ACHN (cell line): ENCODE measurements around the gene KIF9.
A peak's percentile ranks its signal among the peaks of the same experiment; 100 is the strongest.
"Not testable (repeated sequence)": the region's sequence is repeated elsewhere in the genome, so short reads cannot be mapped to it uniquely, and the experiment has no call there.

Source experiments
- DNase-seq: peaks from one replicate; pipeline ENCODE4 v3.0.0-alpha.2; 2015
- in situ Hi-C: cut with HindIII; loops from 2 replicates; pipeline ENCODE4 v1.10.0; 2017; ENCODE audit warnings: low sequenced_read_pairs, low pct_ligation_motif_present, low pct_unique_long_range_greater_than_20kb

The KIF9 gene

DNA sequence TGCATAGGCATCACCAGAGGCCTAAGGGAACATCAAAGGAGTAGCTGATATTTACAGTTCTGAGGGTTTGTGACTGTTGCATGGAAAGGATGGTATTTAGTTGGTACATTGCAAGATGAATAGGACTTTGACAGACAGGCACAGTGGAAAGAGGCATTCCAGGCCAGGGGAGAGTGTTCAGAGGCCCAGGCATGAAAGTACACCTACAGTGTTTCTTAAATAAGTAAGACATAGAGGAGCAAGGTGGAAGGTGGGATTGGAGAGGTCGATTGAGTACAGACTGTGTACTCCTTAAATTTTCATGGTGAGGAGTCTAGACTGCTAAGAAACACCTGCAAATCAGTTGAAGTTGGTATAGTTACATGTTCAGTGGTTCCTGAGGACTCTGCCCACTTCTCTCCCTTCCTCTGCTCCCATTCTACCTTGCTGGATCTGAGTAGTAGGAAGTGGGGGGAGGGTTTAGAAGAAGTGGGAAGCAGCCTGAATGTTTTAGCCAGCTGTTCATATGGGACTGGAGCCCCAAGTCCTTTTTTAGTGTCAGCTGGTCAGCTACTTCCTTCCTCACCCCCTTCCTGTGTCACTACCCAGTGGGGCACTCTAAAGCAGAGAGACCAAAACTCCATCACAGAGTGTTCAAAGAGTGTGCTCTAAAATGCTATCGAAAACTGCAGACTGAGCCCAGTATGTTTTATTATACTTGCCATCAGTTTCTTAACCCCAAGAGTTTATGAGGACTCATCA is 14.1 kb upstream of the KIF9 start:
- DNase-seq = no peak
- in situ Hi-C loops = no loop called here

DNA sequence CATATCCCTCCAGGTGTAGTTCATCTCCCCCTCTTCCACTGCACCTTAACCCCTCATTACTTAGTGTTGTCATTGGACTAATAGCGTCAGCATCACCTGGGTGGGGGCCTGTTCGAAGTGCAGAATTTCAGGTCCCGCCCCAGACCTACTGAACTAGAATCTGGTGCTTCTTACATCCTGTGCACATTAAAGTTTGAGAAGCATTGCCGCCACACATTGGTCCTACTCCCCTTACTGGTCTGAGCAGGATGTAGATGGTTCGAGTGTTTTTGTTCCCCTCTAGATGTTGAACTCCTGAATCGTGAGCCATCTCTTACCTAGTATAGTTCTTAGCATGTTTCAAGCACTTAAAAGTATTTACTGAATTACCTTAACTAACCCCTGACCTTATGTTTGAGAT is 13.4 kb upstream of the KIF9 start:
- in situ Hi-C loops = no loop called here
- DNase-seq = no peak

DNA sequence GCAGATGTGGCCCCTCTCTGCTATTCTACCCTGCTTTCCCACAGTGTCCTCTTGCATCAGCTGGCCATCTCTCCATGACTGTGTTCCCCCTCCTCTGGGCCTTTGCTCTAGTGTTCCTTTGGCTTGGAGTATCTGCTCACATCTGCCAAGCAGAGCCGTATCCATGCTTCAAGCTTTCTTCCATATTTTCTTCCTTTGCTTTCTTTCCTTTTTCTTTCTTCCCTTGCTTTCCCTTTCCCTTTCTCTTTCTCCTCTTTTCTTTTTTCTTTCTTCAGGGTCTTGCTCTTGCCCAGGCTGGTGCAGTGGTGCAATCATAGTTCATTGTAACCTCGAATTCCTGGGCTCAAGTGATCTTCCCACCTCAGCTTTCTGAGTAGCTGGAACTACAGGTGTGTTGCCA is 12.7 kb upstream of the KIF9 start:
- no peak for DNase-seq

DNA sequence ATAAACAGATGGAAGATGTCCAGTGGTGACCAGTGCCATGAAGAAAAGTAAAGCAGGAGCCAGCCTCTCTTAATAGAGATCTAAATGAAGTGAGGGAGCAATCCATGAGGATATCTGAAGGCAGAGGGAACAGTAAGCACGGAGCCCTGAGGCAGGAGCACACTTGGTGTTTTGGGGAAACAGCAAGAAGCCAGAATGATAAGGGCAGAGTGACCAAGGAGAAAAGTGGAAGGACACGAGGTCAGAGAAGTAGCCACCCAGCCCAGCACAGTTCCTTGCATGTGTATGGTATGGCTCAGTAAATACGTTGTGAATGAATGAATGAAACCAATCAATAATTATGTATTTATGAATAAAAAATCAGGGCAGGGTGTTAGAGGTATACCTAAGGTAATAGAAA is 11.8 kb upstream of the KIF9 start:
- DNase-seq = no peak
- in situ Hi-C loops = no loop called here

More for the DNA sequence above, 12.7 kb upstream of the KIF9 start:
- in situ Hi-C loops = no loop called here

DNA sequence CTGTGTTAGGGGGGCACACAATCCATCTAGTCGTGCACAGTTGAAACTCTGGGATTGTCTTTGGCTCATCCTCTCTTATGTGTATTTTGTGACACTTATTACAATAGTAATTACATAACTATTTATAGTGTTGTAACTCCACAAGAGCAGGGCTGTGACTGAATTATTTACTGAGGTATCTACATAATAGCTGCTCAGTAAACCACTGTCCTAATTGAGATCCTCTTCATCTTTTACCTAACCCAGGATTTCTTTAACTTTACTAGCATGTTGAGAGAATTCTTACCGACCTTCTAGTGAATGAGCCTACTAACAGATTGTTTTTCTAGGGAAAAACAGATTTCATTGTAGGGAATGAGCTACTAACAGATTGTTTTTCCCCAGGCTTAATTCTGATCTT is 11.2 kb upstream of the KIF9 start:
- no peak for DNase-seq
- in situ Hi-C loops = no loop called here

DNA sequence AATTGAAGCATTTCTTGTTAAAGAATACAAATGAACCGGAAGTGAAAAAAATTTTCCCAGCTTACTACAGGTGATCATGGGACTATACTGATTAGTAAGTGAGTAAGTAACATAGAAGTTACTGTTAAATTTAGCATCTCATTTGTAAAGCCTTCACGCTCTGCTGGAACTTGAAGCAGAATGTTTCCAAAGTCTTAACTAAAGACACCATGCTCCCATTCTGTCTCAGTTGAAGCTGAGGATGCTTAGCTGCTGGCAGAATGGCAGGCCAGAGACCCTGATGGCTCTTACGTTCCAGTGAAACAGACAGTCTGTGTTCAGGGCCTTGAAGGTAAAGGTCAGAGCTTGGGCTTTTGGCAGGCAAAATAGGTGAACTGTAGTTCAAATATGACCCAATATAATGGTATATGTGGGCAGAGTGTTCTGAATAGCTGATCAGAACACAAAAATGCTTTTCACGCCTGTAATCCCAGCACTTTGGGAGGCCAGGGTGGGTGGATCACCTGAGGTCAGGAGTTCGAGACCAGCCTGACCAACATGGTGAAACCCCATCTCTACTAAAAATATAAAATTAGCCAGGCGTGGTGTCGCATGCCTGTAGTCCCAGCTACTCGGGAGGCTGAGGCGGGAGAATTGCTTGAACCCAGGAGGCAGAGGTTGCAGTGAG is 9.3 kb upstream of the KIF9 start:
- DNase-seq, in situ Hi-C loops: not testable (repeated sequence)

DNA sequence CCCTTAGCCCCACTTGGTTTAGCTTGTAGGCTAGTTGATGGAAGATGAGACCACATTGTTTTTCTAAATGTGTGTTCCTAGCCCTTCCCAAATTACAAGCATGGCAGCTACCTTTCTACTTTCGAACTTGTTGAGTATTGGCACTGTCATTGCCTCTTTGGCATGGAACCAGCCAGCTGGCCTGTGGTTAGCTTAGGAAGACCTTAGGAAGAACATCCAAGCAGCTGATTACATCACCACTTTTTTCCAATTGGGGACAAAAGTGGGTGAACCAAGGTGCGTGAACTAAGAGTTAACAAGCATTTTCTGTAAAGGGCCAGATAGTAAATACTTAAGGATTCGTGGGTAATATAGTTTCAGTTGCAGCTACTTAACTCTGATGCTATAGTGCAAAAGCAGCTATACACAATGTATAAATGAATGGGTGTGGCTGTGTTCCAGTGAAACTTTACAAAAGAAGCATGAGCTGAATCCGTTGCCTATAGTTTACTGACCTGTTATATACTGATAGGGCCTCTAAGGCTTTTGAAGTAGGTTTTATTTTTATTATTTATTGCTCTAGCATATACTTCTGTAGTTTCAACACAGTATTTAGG is 8.7 kb upstream of the KIF9 start:
- DNase-seq = no peak
- in situ Hi-C loops = no loop called here

DNA sequence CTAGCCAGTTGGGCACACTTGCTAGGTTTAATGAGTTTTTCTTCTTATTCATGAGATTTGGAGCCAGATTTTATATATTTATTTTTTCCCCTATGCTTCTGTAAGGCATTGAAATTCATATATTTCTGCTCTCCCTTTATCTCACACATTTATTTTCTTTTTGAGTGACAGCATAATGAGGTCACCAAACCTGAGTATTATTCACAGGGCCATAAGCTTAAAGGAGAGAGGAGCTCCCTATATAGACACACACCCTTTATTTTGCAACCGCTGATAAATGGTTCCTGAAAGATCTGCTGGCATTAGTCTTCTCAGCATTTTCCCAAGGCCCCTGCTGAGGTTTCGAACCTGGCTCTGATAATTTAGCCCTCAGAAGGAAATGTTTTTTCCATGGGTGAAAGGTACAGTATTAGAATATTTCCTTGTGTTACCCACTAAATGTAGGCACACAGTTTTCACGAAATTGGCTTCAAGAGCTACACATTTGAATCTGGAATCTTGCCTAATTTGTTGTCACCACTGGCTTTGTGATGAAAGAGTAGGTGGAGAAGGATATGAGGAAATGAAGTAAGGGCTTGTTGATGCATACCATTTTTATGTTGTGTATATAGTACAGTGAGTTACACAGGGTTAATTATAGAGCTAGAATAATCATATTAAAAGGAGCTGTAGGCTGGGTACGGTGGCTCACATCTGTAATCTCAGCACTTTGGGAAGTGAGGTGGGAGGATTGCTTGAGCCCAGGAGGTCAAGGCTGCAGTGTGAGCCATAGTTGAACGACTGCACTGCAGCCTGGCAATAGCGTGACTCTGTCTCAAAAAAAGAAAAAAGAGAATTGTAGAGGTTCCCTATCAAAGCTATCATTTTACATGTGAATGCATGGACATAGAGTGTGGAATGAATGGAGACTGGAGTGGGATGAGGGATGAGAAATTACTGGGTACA is 6.6 kb upstream of the KIF9 start:
- in situ Hi-C loops = no loop called here
- DNase-seq = no peak

DNA sequence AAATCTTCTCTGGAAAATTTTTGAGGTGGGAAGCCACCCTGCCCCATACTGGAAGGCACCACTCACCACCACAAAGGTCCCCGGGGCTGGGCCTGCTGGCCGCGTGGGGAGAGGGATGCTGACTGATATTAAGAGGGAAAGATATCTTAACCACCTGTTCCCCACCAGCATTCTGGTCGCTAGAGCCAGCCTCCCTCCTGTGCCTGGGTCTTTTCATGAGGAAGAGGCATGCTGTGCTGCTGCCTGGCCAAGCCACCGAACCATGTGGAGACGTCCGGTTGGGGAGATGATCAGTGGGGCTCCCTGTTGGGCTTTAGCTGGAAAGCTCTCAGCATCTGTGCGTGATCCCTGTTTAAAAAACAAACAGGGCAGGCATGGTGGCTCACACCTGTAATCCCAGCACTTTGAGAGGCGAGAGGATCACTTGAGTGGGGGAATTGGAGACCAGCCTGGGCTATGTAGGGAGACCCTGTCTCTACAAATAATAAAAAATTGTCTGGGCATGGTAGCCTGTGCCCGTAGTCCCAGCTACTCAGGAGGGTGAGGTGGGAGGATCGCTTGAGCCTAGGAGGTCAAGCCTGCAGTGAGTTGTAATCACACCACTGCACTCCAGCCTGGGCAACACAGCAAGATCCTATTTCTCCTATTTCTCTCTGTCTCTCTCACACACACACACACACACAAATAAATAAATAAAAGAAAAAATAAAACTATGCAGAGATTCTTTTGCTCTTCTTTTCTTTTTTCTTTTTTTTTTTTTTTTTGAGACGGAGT is 1.2 kb upstream of the KIF9 start:
- peak; percentile 7 for DNase-seq
- in situ Hi-C loops = no loop called here

DNA sequence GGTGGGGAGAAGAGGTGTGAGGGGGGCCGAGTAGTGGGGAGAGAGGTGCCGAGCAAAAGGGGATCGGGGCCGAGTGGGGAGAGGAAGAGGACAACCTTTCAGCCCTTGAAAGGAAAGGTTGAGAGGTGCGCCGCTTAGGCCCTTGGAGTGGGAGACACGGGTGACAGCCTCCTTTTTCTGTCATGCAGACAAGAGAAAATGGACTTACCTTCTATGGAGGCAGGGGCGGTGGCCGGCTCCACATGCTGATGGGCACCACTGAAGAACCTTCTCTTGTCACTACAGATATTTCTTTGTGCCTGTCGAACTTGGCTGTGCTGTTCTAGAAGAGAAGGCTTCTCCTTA is 566 bp upstream of the KIF9 start:
- in situ Hi-C loops = no loop called here
- DNase-seq = peak; percentile 11

DNA sequence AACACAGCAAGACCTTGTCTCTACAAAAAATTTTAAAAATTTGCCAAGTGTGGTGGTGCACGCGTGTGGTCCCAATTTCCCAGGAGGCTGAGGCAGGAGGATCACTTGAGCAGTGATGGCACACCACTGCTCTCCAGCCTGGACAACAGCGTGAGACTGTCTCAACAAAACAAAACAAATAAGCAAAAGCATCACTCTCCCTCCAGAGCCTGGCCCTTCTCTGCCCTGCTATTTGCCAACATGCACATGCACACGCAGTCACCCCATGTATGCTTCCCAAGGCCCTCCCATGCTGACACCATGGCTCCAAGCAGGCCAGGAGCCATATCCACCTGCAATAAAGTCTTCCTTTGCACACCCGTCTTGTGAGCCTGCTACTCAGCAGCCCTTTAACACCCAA is 2.1 kb downstream of the KIF9 start:
- no peak for DNase-seq
- in situ Hi-C loops = no loop called here

DNA sequence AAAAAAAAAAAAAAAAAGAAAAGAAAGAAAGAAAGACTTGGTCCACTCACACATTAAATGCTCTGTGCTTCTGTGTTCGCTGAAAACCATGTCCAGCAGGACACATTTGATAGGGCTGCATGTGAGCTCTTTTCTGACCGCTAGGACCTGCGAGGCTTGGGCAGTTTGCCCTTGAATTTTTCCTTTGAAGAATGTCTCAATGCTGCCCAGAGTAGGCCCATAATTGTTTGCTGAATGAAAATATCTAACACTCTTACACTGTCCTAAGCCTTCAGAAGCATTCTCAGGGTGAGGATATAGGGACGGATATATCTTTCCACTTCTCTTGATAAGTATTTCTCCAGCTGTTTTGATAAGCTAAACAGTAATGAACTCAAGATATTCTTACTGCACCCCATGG is 6.0 kb downstream of the KIF9 start:
- no peak for DNase-seq
- in situ Hi-C loops = no loop called here

DNA sequence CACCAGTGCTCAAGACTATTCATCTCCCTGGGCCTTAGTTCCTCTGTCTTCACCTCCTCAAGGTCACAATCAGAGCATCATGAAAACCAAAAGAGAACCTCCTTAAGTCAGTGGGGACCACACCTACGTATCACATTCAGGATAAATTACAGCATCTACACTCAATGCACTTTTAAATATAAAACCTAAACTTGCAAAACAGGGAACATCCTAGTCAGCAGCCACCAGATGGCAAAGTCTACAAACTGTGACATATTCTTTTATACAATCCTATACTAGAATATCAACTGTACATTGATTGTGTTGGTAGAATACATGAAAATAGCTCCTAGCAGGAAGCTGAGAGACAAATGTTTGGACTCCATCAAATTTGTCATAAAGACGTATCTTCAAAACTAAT is 7.9 kb downstream of the KIF9 start:
- in situ Hi-C loops = no loop called here
- DNase-seq = no peak

DNA sequence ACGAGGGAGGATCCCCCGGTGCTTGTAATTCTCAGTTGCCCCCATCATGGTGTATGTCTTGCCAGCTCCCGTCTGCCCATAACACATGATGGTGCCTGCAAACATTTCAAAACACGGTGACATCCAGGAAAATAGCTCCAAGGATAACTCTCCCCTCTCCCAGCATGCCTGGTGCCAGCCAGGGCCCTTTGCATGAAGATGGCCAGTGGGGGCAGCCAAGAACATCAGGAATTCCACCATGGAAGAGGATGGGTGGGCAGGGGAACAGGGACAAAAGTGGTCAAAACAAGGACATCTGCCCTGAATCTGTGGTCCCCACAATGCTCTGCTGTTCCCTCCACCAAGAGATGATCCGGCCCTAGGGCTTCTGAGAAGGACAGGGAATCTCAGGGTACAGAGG is 9.0 kb downstream of the KIF9 start:
- DNase-seq = no peak
- in situ Hi-C loops = no loop called here

DNA sequence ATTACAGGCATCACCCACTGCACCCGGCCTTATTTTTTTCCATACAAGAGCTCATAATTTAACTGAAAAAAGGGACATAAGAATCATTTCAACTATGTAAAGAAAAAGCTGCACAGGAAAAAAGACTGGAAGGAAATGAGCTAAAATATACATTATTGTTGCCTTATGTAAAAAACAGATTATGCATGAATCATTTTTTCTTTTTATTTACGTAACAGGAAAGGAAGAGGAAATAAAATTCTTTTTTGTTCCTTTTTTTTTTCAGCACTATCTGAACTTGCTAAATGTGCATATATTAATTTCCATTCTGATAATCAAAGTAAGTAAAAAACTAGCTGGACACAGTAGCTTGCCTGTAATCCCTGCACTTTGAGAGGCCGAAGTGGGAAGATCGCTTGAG is 12.1 kb downstream of the KIF9 start:
- no peak for DNase-seq
- in situ Hi-C loops = no loop called here

DNA sequence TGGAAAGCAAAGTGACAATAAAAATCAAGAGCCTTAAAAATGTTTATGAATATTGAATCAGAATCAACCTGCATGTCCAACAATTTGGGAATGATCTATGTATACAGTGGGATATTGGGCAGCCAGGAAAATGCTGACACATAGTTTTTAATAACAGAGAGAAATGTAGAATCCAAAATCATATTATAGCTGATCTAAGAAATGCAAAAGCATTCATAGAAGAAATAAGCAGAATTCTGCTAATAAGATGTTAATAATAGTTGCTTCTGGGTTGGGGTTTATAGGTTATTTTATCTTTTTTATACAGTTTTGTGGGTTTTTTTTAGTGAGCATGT is 15.1 kb downstream of the KIF9 start:
- no peak for DNase-seq
- in situ Hi-C loops = no loop called here

DNA sequence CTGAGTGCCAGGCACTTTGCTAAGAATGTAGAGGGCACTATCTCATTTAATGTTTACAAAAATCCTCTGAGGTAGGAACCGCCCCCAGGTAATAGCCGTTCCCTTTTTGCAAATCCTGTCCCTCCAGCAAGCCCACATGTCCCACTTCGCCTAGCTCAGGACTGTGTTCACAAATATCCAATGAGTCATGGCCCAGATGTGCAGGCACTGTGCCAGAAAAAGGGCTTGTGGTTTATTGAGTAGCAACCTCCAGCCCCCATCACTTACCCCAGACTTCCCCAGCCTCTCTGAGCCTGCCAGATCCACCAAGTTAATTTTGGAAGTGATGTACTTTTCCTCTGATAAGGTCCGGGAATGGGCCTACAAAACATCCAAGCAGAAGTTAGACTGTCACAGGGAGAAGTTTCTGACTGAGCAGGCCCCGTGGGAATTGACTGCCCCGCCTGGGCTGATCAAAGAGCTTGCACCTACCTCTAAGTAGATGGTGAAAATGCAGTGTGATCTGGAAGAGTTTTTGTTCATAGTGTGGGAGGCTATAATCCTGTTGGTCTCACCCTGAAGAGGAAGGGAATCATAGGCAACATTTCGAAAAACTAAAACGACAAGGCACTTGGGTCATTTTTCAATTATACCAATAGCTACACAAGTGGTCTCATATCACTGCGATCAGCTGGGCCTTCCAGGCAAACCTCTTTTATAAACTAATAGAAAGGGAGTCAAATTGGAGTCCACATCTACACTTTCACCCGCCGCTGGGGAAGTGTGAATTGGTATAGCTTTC is 15.7 kb downstream of the KIF9 start:
- DNase-seq = peak; percentile 64
- in situ Hi-C loops = no loop called here
